ENCODE data around the gene SH3RF1. TPM values are rescaled to one million over a fixed set of nuclear protein-coding genes. Genes with fewer than 3 reads are reported as not detected.

The SH3RF1 gene
- total RNA-seq, 3 donors from 2014 or later (not counting 1 experiment from before 2014, with no cell fraction given): 0.54 to 2.4 (median 1.6) TPM

GRCh38 chr4:169070895-169071218, 199.9 kb downstream of the SH3RF1 start:
- DNase-seq: no peak
- no peak for TF ChIP-seq CTCF (IDR thresholded peaks at IDR 0.05)
- H3K36me3 Mint-ChIP-seq: no peaks in the 10 kb centered on the region
- no peaks in the 10 kb centered on the region for H3K9me3 ChIP-seq (ENCODE audit: control insufficient read depth, insufficient read depth, low read length)
- peak in 1 of 3 donors; percentile 73 for ATAC-seq
- intact Hi-C loops (cut with micrococcal nuclease): no loop called here
- no peak overlapping the region for H3K4me3 Mint-ChIP-seq
- WGBS (ENCODE audit: insufficient coverage): 80% methylated on average over 5 of the region's 5 CpGs
- H3K4me1 Mint-ChIP-seq: peaks cover 7 to 8% of the 10 kb centered on the region in 2 donors
- H3K9me3 Mint-ChIP-seq: no peaks in the 10 kb centered on the region
- H3K27me3 Mint-ChIP-seq (ENCODE audit: low read depth in 2 of 2): no peaks in the 10 kb centered on the region
- peaks cover 8% of the 10 kb centered on the region for H3K4me1 ChIP-seq (ENCODE audit: control insufficient read depth, insufficient read depth, low read length)
- no peaks in the 10 kb centered on the region for H3K36me3 ChIP-seq (ENCODE audit: control insufficient read depth, insufficient read depth, low read length)
- H3K4me3 ChIP-seq (ENCODE audit: low read length): no peak overlapping the region
- no peaks in the 10 kb centered on the region for H3K27me3 ChIP-seq (ENCODE audit: control insufficient read depth, insufficient read depth, low read length)
- no peak overlapping the region for H3K27ac ChIP-seq (ENCODE audit: low read length)
- no peak overlapping the region for H3K27ac Mint-ChIP-seq

- intact Hi-C loops (cut with micrococcal nuclease): no loop called here
- H3K27me3 Mint-ChIP-seq (ENCODE audit: low read depth in 2 of 2): no peaks in the 10 kb centered on the region
- Histone ChIP-seq H3K27ac (ENCODE audit: low read length) (no peak overlapping the region), H3K36me3 (ENCODE audit: control insufficient read depth, insufficient read depth, low read length) (no peaks in the 10 kb centered on the region), H3K27me3 (ENCODE audit: control insufficient read depth, insufficient read depth, low read length) (no peaks in the 10 kb centered on the region), H3K4me1 (ENCODE audit: control insufficient read depth, insufficient read depth, low read length) (peaks cover 8% of the 10 kb centered on the region), H3K9me3 (ENCODE audit: control insufficient read depth, insufficient read depth, low read length) (no peaks in the 10 kb centered on the region), H3K4me3 (ENCODE audit: low read length) (no peak overlapping the region)
- peaks cover 7 to 8% of the 10 kb centered on the region in 2 donors for H3K4me1 Mint-ChIP-seq
- ATAC-seq: no peak
- H3K9me3 Mint-ChIP-seq: no peaks in the 10 kb centered on the region
- no peak for TF ChIP-seq CTCF (IDR thresholded peaks at IDR 0.05)
- no peak for DNase-seq
- 81% methylated on average over 15 of the region's 16 CpGs for WGBS (ENCODE audit: insufficient coverage)
- no peaks in the 10 kb centered on the region for H3K36me3 Mint-ChIP-seq
- no peak overlapping the region for H3K27ac Mint-ChIP-seq
- no peak overlapping the region for H3K4me3 Mint-ChIP-seq
These were observed 200.5 kb downstream of the SH3RF1 start for GRCh38 chr4:169070071-169070894.

GRCh38 chr4:169068423-169068822, 202.3 kb downstream of the SH3RF1 start:
- peaks cover 7 to 8% of the 10 kb centered on the region in 2 donors for H3K4me1 Mint-ChIP-seq
- intact Hi-C loops (cut with micrococcal nuclease): no loop called here
- 49% methylated on average over 8 of the region's 8 CpGs for WGBS (ENCODE audit: insufficient coverage)
- Histone ChIP-seq H3K27ac (ENCODE audit: low read length) (no peak overlapping the region), H3K9me3 (ENCODE audit: control insufficient read depth, insufficient read depth, low read length) (no peaks in the 10 kb centered on the region), H3K36me3 (ENCODE audit: control insufficient read depth, insufficient read depth, low read length) (no peaks in the 10 kb centered on the region), H3K27me3 (ENCODE audit: control insufficient read depth, insufficient read depth, low read length) (no peaks in the 10 kb centered on the region), H3K4me3 (ENCODE audit: low read length) (no peak overlapping the region), H3K4me1 (ENCODE audit: control insufficient read depth, insufficient read depth, low read length) (peaks cover 8% of the 10 kb centered on the region)
- H3K9me3 Mint-ChIP-seq: no peaks in the 10 kb centered on the region
- H3K27ac Mint-ChIP-seq: peak overlapping the region in 1 of 2 donors; percentile 61
- H3K36me3 Mint-ChIP-seq: no peaks in the 10 kb centered on the region
- DNase-seq (no peak), ATAC-seq (peak in 2 of 3 donors; percentile 59 to 68)
- no peak overlapping the region for H3K4me3 Mint-ChIP-seq
- TF ChIP-seq CTCF (IDR thresholded peaks at IDR 0.05): no peak
- H3K27me3 Mint-ChIP-seq (ENCODE audit: low read depth in 2 of 2): no peaks in the 10 kb centered on the region

GRCh38 chr4:169066934-169067333, 203.8 kb downstream of the SH3RF1 start:
- H3K36me3 Mint-ChIP-seq: no peaks in the 10 kb centered on the region
- no peaks in the 10 kb centered on the region for H3K27me3 ChIP-seq (ENCODE audit: control insufficient read depth, insufficient read depth, low read length)
- H3K36me3 ChIP-seq (ENCODE audit: control insufficient read depth, insufficient read depth, low read length): no peaks in the 10 kb centered on the region
- H3K27ac Mint-ChIP-seq: no peak overlapping the region
- H3K4me3 ChIP-seq (ENCODE audit: low read length): no peak overlapping the region
- no peaks in the 10 kb centered on the region for H3K9me3 Mint-ChIP-seq
- no peak overlapping the region for H3K4me3 Mint-ChIP-seq
- 99% methylated on average over 5 of the region's 5 CpGs for WGBS (ENCODE audit: insufficient coverage)
- H3K27me3 Mint-ChIP-seq (ENCODE audit: low read depth in 2 of 2): no peaks in the 10 kb centered on the region
- no peaks in the 10 kb centered on the region for H3K9me3 ChIP-seq (ENCODE audit: control insufficient read depth, insufficient read depth, low read length)
- DNase-seq (no peak), ATAC-seq (no peak)
- peaks cover 8% of the 10 kb centered on the region for H3K4me1 ChIP-seq (ENCODE audit: control insufficient read depth, insufficient read depth, low read length)
- TF ChIP-seq CTCF (IDR thresholded peaks at IDR 0.05): no peak
- intact Hi-C loops (cut with micrococcal nuclease): no loop called here
- no peak overlapping the region for H3K27ac ChIP-seq (ENCODE audit: low read length)
- H3K4me1 Mint-ChIP-seq: peaks cover 13 to 15% of the 10 kb centered on the region in 2 donors
